IPS-18c (cell line): ENCODE results near the gene TBL3.

Experiments
- H3K4me3 ChIP-seq: 2 replicates; pipeline ENCODE4 v1.7.0; 2013; ENCODE audit warnings: low read depth, mild to moderate bottlenecking, low read length, moderate library complexity; ENCODE audit not compliant: insufficient read depth
- H3K9me3 ChIP-seq: one replicate; pipeline ENCODE4 v1.6.1; 2013; ENCODE audit warnings: mild to moderate bottlenecking, low read length, moderate library complexity; ENCODE audit not compliant: control insufficient read depth, insufficient read depth

Gene TBL3

GRCh38 chr16:2030036-2030435 is 58.2 kb downstream of the TBL3 start:
- H3K9me3 ChIP-seq, result no peaks in the 10 kb centered on the region
- no peak overlapping the region for H3K4me3 ChIP-seq

GRCh38 chr16:2031081-2031577 is 59.3 kb downstream of the TBL3 start:
- no peak overlapping the region for H3K4me3 ChIP-seq
- no peaks in the 10 kb centered on the region for H3K9me3 ChIP-seq
